ENCODE measurements around the gene GARNL3.
A peak's percentile ranks its signal among the peaks of the same experiment; 100 is the strongest.

The GARNL3 gene

GRCh38 chr9:127264462-127265219 lies at the start of gene GARNL3:
TSS of gene GARNL3 (plus strand) at chr9:127264774. CDS start at chr9:127264878, 104 bp downstream.
- no peak for DNase-seq

- no peak for DNase-seq
These were observed 49.0 kb upstream of the GARNL3 start for GRCh38 chr9:127215268-127216209.

- no peak for DNase-seq
These were observed 48.2 kb upstream of the GARNL3 start for GRCh38 chr9:127216210-127216887.

DNA sequence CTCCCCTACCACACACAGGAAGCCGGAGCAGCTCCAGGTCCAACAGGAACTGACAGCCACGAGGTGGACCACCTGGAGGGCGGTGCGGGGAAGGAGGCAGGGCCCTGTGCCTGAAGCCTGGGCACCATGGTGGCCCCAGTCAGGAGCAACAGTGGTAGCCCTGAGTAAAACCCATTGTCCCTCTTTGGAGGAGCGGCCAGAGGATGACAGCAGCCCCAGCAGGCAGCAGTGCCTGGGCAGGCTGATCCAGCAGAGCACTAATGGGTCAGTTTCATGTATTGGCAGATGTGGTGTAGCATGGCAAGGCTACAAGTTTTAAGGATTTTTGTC lies 47.7 kb upstream of the GARNL3 start:
- no peak for DNase-seq

DNA sequence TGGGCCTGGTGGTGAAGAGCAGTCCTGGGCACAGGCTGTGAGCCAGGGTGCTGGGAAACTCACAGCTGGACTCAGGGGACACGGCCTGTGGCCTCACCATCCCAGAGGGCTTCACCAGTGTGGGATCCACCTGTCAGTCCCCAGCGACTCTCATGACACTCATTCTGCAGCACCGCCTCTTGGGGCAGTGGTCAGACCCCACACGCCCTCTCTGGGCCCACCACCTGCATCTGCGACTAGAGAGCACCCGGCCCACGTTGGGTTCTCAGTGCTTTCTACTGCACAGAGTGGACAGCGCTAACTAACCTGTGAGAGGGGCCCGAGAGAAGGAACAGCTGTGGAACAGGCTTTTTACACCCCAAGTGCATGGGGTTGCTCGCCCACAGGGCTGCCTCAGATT lies 45.8 kb upstream of the GARNL3 start:
- no peak for DNase-seq

- no peak for DNase-seq
These were observed 45.1 kb upstream of the GARNL3 start for GRCh38 chr9:127219520-127219919.

- no peak for DNase-seq
These were observed 42.9 kb upstream of the GARNL3 start for GRCh38 chr9:127221695-127222094.

DNA sequence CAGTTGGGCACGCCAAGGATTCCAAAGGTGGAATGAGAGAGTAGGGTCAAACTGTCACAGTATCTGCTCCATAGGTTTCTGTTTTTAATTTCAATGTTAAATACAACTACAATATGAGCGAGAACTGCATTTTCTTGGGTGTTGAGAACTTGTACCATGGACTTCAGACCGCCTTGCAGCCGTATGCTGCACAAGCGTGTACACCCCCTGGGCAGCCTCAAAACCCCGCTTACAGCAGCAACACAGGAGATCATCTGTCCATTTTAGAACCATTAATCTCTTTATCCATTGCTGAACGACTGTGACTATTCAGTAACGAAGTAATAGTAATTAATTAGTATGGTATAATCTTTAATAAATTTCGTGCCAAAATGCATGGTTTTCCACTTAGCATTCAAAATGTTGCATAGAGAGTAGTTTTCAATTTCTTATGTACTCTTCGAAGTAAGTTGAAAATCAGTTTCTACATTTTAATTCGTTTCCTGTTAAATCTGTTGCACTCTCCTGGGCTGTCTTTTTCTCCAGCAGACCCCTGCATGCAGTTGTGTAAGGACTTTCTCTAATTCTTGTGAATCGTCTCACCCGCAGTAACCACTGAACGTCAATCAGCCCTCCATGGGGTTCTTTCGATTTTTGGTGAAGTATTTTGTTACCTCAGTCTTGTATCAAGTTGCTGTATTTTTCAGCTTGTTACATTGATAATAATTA lies 42.0 kb upstream of the GARNL3 start:
- DNase-seq = no peak

GRCh38 chr9:127223266-127223665 lies 41.3 kb upstream of the GARNL3 start:
- no peak for DNase-seq

DNA sequence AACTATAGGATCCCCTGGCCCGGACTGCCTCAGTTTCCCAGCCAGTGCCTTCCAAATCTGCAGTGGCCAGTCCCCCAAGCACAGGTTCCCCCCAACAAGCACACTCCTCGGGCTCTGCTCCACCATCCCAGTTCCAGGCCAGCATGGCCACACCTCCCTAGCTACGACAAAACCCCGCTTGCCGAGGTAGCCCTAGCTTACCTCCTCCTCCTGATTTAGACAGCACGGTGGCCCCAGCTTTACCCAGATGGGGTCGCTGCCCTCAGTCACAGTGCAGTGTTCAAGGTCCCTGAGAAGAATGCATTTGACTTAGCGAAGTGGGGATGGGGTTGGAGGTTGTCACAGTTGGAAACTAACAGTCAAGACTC lies 40.8 kb upstream of the GARNL3 start:
- no peak for DNase-seq

DNA sequence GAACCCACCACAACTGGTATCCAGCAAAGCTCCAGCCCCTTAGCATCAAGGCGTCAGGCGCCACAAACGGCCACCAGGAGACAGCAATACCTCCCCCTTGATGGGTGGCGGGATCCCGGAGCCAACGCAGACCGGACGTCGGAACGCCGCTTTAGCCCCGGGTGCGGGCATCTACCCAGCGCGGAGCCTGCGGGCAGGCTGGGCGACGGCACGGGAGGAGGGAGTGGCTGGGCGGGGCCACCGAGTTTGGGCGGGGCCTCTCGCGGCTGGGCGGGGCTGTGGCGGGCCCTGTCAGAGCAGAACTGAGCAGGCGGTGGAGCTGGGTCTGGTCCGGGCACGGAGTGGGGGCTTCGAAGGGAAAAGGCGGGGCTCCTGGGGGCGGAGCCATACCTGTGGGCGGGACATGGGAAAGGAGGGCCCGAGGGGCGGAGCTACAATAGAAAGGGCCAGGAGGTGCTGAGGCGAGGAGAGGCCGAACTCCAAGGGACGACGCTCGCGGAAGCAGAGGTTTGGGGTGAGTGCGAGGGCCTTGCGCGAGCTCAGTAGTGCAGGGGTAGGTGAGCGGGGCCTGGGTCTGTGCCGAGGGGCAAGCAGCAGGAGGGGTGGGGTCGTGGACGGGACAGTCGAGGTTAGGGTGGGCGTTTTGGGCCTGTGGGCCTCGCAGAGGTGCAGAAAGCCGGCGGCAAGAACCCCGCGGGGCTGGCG lies 40.2 kb upstream of the GARNL3 start:
- peak; percentile 95 for DNase-seq

GRCh38 chr9:127224883-127225739 lies 39.5 kb upstream of the GARNL3 start:
- DNase-seq = peak; percentile 96

- DNase-seq = no peak
These were observed 38.6 kb upstream of the GARNL3 start for GRCh38 chr9:127225801-127226625.

GRCh38 chr9:127229691-127230417 lies 34.7 kb upstream of the GARNL3 start:
- no peak for DNase-seq

GRCh38 chr9:127231666-127232065 lies 32.9 kb upstream of the GARNL3 start:
- no peak for DNase-seq

- no peak for DNase-seq
These were observed 31.6 kb upstream of the GARNL3 start for GRCh38 chr9:127232833-127233549.

DNA sequence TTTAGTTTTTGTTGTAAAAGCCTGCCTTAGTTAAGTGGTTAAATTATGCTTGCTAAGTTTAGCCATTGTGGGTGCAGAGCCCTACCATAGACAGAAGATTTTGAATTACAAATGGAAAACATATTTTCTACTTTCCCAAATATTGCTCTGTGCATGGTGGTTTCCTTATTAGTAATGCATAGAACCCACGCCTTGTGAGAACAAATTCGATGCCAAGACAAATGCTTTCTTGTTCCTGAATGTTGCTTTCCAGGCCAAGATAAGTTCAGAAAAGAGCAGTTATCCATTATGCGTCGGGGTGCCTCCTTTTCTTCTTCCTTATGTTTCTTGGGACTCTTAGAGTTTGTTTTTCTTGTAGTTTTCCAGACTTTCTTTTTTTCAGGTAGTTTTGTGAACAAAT lies 31.0 kb upstream of the GARNL3 start:
- DNase-seq = no peak

DNA sequence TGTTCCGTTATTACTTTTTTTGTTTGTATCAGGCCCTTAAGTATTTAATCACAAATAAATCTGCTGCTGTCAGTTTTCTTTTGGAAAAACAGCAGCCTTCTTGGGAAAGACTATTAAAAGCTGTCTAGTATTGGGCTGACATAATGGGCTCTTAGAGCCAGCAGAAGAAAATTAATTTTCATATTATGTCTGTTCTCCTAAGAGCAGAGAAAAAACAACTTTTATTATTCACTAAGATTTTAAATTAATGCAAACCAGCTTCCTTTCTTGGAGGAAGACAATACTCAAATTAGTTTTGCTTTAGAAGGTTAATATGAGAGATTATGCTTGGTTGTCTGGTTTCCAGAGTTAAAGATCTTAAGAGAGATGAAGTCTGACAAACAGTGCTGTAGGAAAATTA lies 30.6 kb upstream of the GARNL3 start:
- no peak for DNase-seq

GRCh38 chr9:127237801-127238200 lies 26.8 kb upstream of the GARNL3 start:
- DNase-seq = no peak
